GM18511 (cell line): ENCODE data around the gene FNDC3B.

ENCODE experiments used
- ATAC-seq: cut with Tn5 transposase; IDR thresholded peaks from one replicate; pipeline ENCODE4 v1.9.1; 2021; ENCODE audit warnings: mild to moderate bottlenecking, moderate library complexity; ENCODE audit not compliant: unreplicated experiment

The FNDC3B gene

DNA sequence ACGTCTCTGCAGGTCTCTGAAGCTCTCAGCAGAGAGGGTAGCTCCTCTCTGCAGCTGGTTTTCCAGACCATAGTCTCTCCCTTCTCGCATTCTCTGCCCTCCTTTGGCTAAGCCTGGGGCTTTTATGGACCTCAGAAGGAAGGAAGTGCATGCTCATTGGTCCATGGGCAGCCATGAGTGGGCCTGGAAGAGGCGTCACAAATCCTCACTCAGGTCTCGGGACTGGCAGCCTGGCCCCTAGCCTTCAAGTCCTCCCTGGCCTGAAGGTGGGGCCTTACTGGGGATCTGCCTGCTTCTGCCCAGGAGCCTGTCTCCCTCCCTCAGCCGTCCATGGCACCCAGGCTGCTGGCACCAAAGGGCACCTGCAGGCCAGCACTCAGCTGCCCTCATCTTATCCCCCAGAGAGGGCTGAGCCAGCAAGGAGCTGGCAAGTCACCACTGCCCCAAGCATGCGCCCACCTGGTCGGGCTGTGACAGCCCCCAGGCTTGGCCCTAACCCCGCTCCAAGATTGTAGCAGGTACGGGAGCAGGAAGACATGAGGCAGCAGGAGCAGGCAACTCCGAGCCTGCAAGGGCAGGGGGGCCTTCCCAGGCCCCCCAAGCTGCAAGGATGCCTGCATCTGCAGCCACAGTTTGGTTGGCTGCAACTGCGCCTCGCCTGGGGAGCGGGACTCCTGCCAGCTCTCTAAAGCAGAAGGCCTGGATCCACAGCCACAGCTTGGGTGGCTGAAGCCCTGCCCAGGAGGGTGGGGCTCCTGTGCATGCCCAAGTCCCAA is 371.5 kb downstream of the FNDC3B start:
- ATAC-seq = no peak

DNA sequence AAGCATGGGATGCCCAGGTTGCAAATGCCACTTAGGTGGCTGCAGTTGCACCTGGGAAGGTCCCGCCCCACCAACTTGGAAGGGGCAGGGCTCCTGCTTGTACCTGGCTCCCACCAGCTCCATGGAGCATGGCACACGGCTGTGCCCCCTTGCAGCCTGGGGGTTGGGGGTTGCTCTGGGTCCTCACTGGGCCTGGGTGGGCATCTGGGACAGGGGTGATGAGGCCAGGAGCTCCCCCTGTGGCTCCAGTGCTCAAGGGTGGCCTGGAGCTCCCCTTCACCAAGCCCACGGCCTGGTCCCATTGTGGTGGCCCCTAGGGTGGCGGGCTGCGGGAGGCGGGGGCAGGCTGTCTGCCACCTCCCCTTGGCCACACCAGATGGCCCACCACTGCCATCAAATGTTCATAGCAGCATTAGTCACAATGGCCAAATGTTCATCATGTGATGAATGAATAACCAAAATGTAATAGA is 372.1 kb downstream of the FNDC3B start:
- ATAC-seq = no peak

DNA sequence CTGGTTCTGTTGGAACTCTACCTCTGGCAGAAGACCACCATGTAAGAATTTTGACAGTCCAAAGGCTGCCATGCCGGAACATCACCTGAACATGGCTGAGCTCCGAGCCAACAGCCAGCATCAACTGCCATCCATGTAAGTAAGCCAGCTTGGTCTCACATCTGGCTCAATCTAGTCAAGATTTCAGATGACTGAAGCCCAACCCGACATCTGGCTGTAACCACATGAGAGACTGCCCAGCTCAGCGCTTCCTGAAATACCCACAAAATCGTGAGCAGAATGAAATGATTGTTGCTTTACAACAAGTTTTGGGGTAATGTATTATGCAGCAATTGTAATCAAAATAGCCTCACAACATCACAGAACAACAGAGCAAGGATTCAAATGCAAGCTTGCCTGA is 375.9 kb downstream of the FNDC3B start:
- no peak for ATAC-seq

DNA sequence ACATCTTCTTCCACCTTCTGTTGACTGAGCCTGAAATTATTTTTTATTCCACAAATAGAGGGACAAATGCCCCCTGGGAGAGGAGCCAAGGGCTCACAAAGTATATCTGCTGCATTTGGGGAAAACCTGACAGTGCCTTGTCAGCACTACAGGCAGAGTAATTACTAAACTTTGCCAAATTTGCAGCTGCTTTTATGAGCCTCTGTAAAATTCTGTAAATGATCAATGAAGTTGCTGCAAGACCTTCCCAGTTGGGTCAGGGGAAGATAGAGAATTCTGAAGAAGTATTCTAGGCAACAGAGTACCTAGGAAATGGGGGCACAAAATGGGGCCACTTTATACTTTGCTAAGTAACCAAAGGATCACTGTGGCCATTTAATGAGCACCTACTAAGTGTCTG is 398.3 kb downstream of the FNDC3B start:
- ATAC-seq = no peak

DNA sequence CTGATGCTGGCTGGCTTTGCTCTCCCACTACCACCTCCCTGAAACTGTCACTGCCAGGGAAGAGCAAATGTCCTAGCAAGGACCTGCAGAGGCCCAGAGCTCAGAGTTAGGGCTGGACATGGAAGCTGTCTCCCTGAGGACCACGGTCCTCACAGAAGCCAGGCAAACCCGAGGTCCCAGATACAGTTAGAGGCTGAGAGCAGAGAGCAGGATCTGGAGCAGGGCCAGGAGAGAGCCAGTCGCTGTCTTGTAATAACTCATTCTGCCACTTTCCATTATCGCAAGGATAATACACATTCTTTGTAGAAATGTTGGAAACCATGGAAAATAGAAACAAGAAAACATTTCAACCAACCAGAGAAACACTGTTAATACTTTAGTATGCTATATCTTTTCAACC is 398.8 kb downstream of the FNDC3B start:
- no peak for ATAC-seq

DNA sequence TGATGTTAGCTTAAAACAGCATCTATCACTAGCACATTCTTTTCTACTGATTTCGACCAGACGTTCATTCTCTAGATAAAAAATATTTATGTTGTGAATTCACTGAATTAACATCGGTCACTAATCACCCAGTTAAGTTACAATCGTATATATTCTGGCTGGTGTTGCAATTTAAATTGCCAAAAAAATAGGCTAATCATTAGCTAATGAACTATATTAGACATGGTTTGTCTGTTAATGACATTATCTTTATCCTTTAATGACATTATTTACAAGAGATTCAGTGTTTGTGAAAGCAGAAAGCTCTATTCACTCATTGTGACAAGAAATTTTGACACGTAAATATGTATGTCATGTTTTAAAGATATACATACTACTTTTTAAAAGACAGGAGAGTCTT is 402.2 kb downstream of the FNDC3B start:
- ATAC-seq = no peak

DNA sequence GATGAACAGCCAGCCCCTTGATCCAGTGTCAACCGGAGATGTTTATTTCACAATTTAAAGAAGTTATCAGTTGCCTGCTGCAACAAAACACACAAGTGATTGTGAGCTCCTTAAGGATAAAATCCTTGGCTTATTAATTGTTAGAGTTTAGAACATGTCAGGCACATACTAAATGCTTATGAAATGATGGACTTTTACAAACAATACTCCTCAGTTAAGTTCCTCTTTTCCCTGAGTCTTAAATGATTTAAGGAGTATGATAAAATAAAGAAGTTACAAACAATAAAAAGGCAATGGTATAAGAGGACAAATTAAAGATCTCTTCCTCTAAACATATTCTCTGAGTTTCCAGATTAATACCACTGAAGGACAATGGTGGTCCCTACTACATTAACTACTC is 403.2 kb downstream of the FNDC3B start:
- ATAC-seq = no peak

DNA sequence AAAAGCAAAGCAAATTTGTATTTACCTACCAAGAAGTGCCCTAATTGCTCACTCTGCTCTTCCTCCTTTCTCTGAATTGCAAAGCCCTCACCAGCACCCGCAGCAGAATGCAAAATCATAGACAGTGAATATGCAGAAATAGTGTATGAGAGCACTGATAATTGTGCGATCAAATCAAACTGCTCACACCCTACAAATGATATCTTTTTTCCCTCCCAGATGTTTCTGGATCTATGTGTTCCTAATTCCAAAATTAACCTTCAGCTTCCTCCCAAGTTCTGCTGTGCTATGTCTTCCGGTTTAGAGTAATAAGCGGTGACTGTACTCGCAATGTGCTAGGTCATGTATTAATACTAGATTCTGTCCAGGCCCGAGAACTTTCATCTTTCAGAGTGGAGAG is 405.4 kb downstream of the FNDC3B start:
- no peak for ATAC-seq

DNA sequence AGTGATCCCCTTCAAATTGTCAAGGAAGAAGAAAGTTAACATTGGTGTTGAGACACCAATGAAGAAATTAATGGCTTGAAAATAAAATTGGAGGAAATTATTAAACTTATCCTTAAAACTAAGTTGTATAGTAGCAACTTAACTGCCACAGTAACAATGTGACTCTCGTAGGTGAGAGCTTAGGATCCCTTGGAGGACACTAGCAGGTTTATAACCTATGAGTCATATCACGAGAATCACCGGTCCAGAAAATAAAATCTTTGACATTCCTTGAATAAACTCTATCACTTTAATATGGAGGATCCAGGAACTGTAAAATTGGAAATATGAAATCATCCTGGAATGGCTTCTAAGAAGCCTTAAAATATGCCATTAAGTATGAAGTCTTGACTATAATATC is 406.8 kb downstream of the FNDC3B start:
- no peak for ATAC-seq

DNA sequence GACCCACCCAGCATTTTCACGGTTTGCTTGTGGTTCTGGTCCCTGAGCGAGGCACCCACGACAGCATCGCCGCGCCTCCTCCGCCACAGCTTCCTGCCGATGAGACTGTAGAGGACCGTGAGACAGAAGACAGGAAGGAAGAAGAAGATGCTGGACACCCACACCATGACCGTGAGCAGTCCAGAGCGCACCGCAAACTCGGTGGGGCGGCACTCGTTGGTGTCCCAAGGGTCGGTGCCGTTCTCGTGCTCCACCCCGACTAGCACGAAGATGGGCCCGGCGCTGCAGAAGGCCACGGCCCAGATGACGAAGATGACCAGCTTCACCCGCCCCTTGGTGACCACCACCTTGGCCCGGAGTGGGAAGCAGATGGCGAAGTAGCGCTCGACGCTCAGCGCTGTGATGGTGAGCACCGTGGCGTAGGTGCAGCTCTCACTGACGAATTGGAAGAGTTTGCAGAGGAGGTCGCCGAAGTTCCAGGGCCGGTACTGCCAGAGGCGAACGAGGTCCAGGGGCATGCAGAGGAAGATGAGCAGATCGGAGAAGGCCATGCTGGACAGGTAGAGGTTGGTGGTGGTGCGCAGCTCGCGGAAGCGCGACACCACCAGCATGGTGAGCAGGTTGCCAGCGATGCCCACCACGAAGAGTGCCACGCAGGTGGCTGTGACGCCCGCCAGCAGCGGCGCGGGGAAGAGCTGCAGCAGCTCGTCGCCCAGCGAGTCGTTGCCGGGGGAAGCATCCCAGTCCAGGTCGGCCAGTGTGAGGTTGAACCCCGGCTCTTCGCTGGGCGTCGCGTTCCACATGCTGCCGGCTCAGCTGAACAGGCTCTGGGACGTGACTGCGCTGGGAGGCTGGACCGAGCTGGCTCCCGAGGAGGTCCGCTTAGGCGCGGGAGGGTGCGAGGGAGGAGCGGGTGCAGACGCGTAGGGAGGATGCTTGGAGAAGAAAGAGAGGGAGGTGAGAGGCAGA is 408.5 kb downstream of the FNDC3B start, which contains the start of gene GHSR:
GHSR (minus strand) TSS at position 846 of the 969 bp plus-strand sequence; CDS start at position 803, 43 bp downstream.
- no peak for ATAC-seq

DNA sequence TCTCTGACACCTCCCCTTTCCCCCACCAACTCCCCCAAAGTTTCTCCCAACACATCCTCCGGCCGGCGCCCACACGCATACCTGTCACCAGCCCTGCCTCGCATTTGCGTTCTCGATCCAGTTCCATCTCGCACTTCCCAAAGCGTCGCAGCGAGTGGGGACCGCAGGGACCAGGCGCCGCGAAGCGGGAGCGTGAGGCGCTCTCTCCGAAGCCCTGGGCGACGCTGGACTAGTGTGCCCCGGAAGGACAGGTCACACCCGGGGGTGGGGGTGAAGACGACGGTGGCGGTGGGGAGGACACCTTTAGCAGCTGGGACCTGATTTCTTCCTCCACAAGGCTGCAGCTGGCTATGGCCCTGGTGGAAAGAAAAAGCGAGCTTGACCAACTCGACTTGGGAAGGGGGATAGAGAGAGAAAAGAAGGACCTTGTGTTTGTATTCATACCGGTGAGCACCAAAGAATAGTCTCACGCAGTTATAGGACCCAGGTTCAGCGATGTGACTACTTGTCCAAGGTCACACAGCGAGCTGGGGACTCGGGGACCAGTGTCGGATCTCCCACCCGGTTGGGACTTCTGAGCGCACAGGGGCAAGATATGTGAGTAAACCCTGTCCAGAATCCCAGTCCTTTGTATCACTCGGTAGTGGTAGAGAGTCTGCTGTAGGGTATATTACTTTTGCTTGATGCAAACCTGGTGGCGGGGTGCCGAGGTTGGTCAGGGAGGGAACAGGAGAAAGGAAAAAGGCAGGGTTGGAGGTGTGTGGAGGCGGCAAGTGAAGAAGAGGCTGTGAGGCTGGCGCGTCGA is 409.5 kb downstream of the FNDC3B start:
- ATAC-seq = no peak

DNA sequence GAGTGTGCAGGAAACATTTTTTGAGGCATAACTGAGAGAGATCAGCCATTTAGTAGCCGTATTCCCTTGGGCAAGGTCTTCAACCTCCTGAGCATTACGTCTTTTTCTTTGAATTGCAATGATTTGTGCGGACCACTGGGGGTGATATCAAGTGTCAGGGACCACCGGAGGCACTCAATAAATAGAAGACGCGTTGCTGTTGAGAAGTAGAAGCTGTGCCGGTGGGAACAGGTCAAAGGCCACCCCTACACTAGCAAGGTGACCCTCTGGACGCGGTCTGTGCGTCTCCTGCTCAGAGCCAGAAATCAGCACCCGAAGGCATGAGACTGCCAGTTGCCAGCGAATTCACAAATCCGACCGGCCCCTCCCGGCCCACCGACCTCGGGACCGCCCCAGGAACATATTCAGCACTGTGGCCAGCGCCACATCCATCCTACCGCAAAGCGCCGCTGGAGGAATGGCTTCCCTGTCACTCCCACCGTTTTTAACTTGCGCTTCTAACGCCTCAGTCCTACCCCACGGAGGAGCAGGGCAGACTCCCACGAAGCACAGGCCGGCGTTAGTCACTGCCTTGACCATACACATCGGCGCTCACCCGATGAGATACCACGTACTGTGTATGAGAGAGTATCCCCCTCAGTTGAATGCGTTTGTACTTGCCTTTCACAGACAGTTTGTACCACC is 410.2 kb downstream of the FNDC3B start:
- ATAC-seq = no peak
